ENCODE measurements around the gene SIPA1. TPM values are rescaled to one million over a fixed set of nuclear protein-coding genes. Genes with fewer than 3 reads are reported as not detected.

The SIPA1 gene
- total and polyA plus RNA-seq, 9 of the 15 experiments (the other 6 are each of a cell fraction or from before 2014, with no cell fraction given) = 0.25 to 85.8 (median 16.8) TPM

DNA sequence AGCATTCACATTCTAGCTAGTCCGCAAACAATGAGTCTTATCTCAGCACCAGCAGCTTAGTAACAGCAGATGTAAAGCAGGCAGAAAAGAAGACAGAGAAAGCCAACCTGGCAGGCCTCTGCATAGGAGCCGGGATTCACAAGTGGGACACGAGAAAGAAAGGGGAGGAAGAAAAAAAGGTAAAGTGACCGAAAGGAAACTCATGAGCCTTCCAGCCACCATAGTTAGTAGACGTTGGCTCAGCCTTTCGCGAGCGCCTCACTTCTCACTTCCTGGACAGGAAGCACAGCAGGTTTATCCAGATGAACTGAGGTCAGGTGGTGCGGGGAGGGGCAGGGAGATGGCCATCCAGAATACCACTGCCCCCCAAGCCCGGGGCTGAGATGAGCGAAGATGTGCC, 54.5 kb downstream of the SIPA1 start (continued):
- TF ChIP-seq, protein P1, sequence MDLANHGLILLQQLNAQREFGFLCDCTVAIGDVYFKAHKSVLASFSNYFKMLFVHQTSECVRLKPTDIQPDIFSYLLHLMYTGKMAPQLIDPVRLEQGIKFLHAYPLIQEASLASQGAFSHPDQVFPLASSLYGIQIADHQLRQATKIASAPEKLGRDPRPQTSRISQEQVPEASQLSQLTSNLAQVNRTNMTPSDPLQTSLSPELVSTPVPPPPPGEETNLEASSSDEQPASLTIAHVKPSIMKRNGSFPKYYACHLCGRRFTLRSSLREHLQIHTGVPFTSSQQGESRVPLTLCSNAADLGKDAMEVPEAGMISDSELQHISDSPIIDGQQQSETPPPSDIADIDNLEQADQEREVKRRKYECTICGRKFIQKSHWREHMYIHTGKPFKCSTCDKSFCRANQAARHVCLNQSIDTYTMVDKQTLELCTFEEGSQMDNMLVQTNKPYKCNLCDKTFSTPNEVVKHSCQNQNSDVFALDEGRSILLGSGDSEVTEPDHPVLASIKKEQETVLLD (IDR thresholded peaks at IDR 0.05) = no peak
- no peak for TF ChIP-seq HDAC6 (IDR thresholded peaks at IDR 0.05; ENCODE audit: low read depth, low read length)
- no peak for TF ChIP-seq ATF1 (CRISPR knock-in tag; IDR thresholded peaks at IDR 0.05)
- TF ChIP-seq ATF1 (tag; IDR thresholded peaks at IDR 0.05) = 0 out of 2 replicates have a peak, but pooled peaks have one; percentile 30
- TF ChIP-seq ADNP (tag; IDR thresholded peaks at IDR 0.05) = no peak; the same call in 1 of the 2 replicates
- TF ChIP-seq HDAC1 (IDR thresholded peaks at IDR 0.05) = peak in 1 of 2 experiments; percentile 30; a peak in 1 of 4 replicates
- TF ChIP-seq ZNF561 (CRISPR knock-in tag; conservative IDR thresholded peaks at IDR 0.05) = no peak
- TF ChIP-seq STAT5B (CRISPR knock-in tag; IDR thresholded peaks at IDR 0.05) = no peak
- TF ChIP-seq CTBP1 (IDR thresholded peaks at IDR 0.05; ENCODE audit: borderline replicate concordance) = peak; percentile 26; the same call in 1 of the 2 replicates
- TF ChIP-seq ZNF695 (CRISPR knock-in tag; IDR thresholded peaks at IDR 0.05) = no peak
- TF ChIP-seq, protein P2, sequence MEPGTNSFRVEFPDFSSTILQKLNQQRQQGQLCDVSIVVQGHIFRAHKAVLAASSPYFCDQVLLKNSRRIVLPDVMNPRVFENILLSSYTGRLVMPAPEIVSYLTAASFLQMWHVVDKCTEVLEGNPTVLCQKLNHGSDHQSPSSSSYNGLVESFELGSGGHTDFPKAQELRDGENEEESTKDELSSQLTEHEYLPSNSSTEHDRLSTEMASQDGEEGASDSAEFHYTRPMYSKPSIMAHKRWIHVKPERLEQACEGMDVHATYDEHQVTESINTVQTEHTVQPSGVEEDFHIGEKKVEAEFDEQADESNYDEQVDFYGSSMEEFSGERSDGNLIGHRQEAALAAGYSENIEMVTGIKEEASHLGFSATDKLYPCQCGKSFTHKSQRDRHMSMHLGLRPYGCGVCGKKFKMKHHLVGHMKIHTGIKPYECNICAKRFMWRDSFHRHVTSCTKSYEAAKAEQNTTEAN (CRISPR knock-in tag; IDR thresholded peaks at IDR 0.05) = no peak
- TF ChIP-seq DPF2 (IDR thresholded peaks at IDR 0.05) = peak; percentile 71
- no peak for TF ChIP-seq DACH1 (IDR thresholded peaks at IDR 0.05; ENCODE audit: partially characterized antibody)
- TF ChIP-seq FOXJ3 (CRISPR knock-in tag; IDR thresholded peaks at IDR 0.05) = no peak
- peak; percentile 41; the same call in 1 of the 2 replicates for TF ChIP-seq PHF8 (IDR thresholded peaks at IDR 0.05; ENCODE audit: borderline replicate concordance, low read length)
- TF ChIP-seq, protein P3, sequence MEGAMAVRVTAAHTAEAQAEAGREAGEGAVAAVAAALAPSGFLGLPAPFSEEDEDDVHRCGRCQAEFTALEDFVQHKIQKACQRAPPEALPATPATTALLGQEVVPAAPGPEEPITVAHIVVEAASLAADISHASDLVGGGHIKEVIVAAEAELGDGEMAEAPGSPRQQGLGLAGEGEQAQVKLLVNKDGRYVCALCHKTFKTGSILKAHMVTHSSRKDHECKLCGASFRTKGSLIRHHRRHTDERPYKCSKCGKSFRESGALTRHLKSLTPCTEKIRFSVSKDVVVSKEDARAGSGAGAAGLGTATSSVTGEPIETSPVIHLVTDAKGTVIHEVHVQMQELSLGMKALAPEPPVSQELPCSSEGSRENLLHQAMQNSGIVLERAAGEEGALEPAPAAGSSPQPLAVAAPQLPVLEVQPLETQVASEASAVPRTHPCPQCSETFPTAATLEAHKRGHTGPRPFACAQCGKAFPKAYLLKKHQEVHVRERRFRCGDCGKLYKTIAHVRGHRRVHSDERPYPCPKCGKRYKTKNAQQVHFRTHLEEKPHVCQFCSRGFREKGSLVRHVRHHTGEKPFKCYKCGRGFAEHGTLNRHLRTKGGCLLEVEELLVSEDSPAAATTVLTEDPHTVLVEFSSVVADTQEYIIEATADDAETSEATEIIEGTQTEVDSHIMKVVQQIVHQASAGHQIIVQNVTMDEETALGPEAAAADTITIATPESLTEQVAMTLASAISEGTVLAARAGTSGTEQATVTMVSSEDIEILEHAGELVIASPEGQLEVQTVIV (CRISPR knock-in tag; IDR thresholded peaks at IDR 0.05; ENCODE audit: borderline replicate concordance) = no peak
- no peak for TF ChIP-seq KLF10 (CRISPR knock-in tag; IDR thresholded peaks at IDR 0.05)
- TF ChIP-seq MAFG (tag; conservative IDR thresholded peaks at IDR 0.05) = no peak
- TF ChIP-seq CBX8 (IDR thresholded peaks at IDR 0.05; ENCODE audit: borderline replicate concordance, extremely low read depth, low read depth, low read length, poor library complexity, severe bottlenecking) = no peak
- no peak for TF ChIP-seq CCNT2 (IDR thresholded peaks at IDR 0.05; ENCODE audit: borderline replicate concordance, extremely low read depth, insufficient read length, low read depth, low read length)
- no peak for TF ChIP-seq PTRF (tag; IDR thresholded peaks at IDR 0.05)
- 0 out of 2 replicates have a peak, but pooled peaks have one; percentile 27 for TF ChIP-seq RNF2 (IDR thresholded peaks at IDR 0.05)
- peak; percentile 66; the same call in 1 of the 2 replicates for TF ChIP-seq ZNF589 (CRISPR knock-in tag; IDR thresholded peaks at IDR 0.05; ENCODE audit: low read depth)
